PC-3 (cell line): ENCODE results near the gene GALNTL6. TPM values are rescaled to one million over a fixed set of nuclear protein-coding genes. Genes with fewer than 3 reads are reported as not detected.

Experiments
- ATAC-seq: fragments of 200-7000 bp; cut with Tn5 transposase; 2 replicates; pipeline ENCODE4 v1.9.1; 2020; ENCODE audit warnings: mild to moderate bottlenecking, moderate library complexity
- BruUV-seq: library from RNA; stranded (reverse); fragments of 400-500 nt; replicated peaks from 2 replicates; lab custom pipeline; 2021; lab: Mats Ljungman, UMichigan
- CTCF ChIA-PET: fragments of 300-600 bp; sonication (Branson Sonifier 250); formaldehyde crosslinking; loops from one replicate; lab custom pipeline; 2022; ENCODE audit warnings: antibody characterized with exemption; lab: Charles Lee
- POLR2A ChIA-PET: fragments of 300-600 bp; sonication (Branson Sonifier 250); formaldehyde crosslinking; loops from one replicate; lab custom pipeline; 2022; ENCODE audit warnings: antibody characterized with exemption; ENCODE audit not compliant: unreplicated experiment; lab: Charles Lee
- DNase-seq: peaks from one replicate; pipeline ENCODE4 v3.0.0-alpha.2; 2015
- H2AFZ ChIP-seq: fragments of 300-600 bp; sonication (generic); 2 replicates; pipeline ENCODE4 v1.6.0; 2016; ENCODE audit warnings: antibody characterized with exemption, low read length
- H3F3A ChIP-seq: fragments of 300-600 bp; sonication (generic); one replicate; pipeline ENCODE4 v1.6.0; 2017; ENCODE audit warnings: antibody characterized with exemption, low read length, control low read depth, mild to moderate bottlenecking; ENCODE audit not compliant: unreplicated experiment
- H3K27ac ChIP-seq: fragments of 300-600 bp; sonication (generic); 2 replicates; pipeline ENCODE4 v1.5.1; 2016; ENCODE audit warnings: mild to moderate bottlenecking, low read length
- H3K27me3 ChIP-seq: fragments of 300-600 bp; sonication (generic); 2 replicates; pipeline ENCODE4 v1.6.1; 2016; ENCODE audit warnings: low read length, mixed read lengths
- H3K36me3 ChIP-seq: fragments of 300-600 bp; sonication (generic); 2 replicates; pipeline ENCODE4 v1.6.1; 2016; ENCODE audit warnings: low read depth, mixed run types, low read length, mixed read lengths
- H3K4me1 ChIP-seq: fragments of 300-600 bp; sonication (generic); 2 replicates; pipeline ENCODE4 v1.5.1; 2016; ENCODE audit warnings: low read length; ENCODE audit not compliant: insufficient read depth
- H3K4me2 ChIP-seq: fragments of 300-600 bp; sonication (generic); 2 replicates; pipeline ENCODE4 v1.6.0; 2016; ENCODE audit warnings: low read length
- H3K4me3 ChIP-seq: fragments of 300-600 bp; sonication (generic); 2 replicates; pipeline ENCODE4 v1.5.1; 2016; ENCODE audit warnings: mild to moderate bottlenecking, low read length, mixed read lengths
- H3K79me2 ChIP-seq: fragments of 300-600 bp; sonication (generic); 2 replicates; pipeline ENCODE4 v1.6.1; 2017; ENCODE audit warnings: low read length, mixed read lengths
- H3K9ac ChIP-seq: fragments of 300-600 bp; sonication (generic); 2 replicates; pipeline ENCODE4 v1.6.0; 2016; ENCODE audit warnings: mild to moderate bottlenecking, low read length
- H3K9me2 ChIP-seq: fragments of 300-600 bp; sonication (generic); replicated peaks from 2 replicates; pipeline ENCODE4 v1.6.1; 2016; ENCODE audit warnings: mixed run types, low read length, mixed read lengths
- H3K9me3 ChIP-seq: fragments of 300-600 bp; sonication (generic); 2 replicates; pipeline ENCODE4 v1.6.1; 2016; ENCODE audit warnings: low read length, mixed read lengths
- H4K20me1 ChIP-seq: fragments of 300-600 bp; sonication (generic); 2 replicates; pipeline ENCODE4 v1.6.1; 2016; ENCODE audit warnings: low read length, mixed read lengths
- CTCF ChIP-seq: fragments of 300-600 bp; sonication (generic); conservative IDR thresholded peaks from 2 replicates; pipeline ENCODE4 v1.5.1; 2017; ENCODE audit warnings: antibody characterized with exemption, low read depth, mild to moderate bottlenecking, low read length
- EZH2 ChIP-seq: fragments of 300-600 bp; sonication (generic); IDR thresholded peaks from one replicate; pipeline ENCODE4 v1.6.1; 2017; ENCODE audit warnings: antibody characterized with exemption, mild to moderate bottlenecking, low read length; ENCODE audit not compliant: unreplicated experiment
- EZH2phosphoT487 ChIP-seq: fragments of 300-600 bp; sonication (generic); IDR thresholded peaks from 2 replicates; pipeline ENCODE4 v1.6.1; 2018; ENCODE audit warnings: mild to moderate bottlenecking, antibody characterized with exemption, low read length, borderline replicate concordance
- intact Hi-C: fragments of 100-400 bp; cut with micrococcal nuclease; formaldehyde crosslinking; loops from 2 replicates; pipeline ENCODE4 v1.9.0; 2023
- total RNA-seq: library from RNA; depleted of rRNA; stranded (reverse); fragments of >200 nt; gene quantifications from 2 replicates; pipeline ENCODE4 v1.2.3, GENCODE V29; 2014

Gene GALNTL6
- total RNA-seq, 1 experiment from 2014 or later, result not detected

GRCh38 chr4:172573899-172574298 lies 760.7 kb downstream of the GALNTL6 start:
- ChIA-PET POLR2A (no interaction called here), CTCF (no interaction called here)
- Histone ChIP-seq H3K36me3 (no peaks in the 10 kb centered on the region), H3K27me3 (no peaks in the 10 kb centered on the region), H3K4me1 (no peaks in the 10 kb centered on the region), H3K9me3 (no peaks in the 10 kb centered on the region), H3K4me3 (no peak overlapping the region), H3K4me2 (no peak overlapping the region), H4K20me1 (no peaks in the 10 kb centered on the region), H2AFZ (peak overlapping the region; percentile 38; the same call in 1 of the 2 replicates), H3K27ac (no peak overlapping the region), H3K9me2 (no peaks in the 10 kb centered on the region), H3F3A (no peaks in the 10 kb centered on the region), H3K79me2 (no peaks in the 10 kb centered on the region), H3K9ac (no peak overlapping the region)
- BruUV-seq, result no TSS peak
- ATAC-seq, result no peak; the same call in 1 of the 2 replicates
- TF ChIP-seq EZH2 (no peak), CTCF (no peak), EZH2phosphoT487 (no peak)
- intact Hi-C loops, result no loop called here
- no peak for DNase-seq

- CTCF ChIA-PET, result no interaction called here
- H3K36me3 ChIP-seq, result no peaks in the 10 kb centered on the region
- H3K9me3 ChIP-seq, result no peaks in the 10 kb centered on the region
- intact Hi-C loops, result no loop called here
- no peak overlapping the region for H3K4me3 ChIP-seq
- H3F3A ChIP-seq, result no peaks in the 10 kb centered on the region
- no peak overlapping the region for H3K27ac ChIP-seq
- no peak for ATAC-seq
- no peaks in the 10 kb centered on the region for H3K79me2 ChIP-seq
- no peaks in the 10 kb centered on the region for H3K27me3 ChIP-seq
- BruUV-seq, result no TSS peak
- no peaks in the 10 kb centered on the region for H3K4me1 ChIP-seq
- no peak overlapping the region for H3K4me2 ChIP-seq
- no peaks in the 10 kb centered on the region for H3K9me2 ChIP-seq
- POLR2A ChIA-PET, result no interaction called here
- no peak for TF ChIP-seq CTCF
- TF ChIP-seq EZH2phosphoT487, result no peak
- no peak for TF ChIP-seq EZH2
- no peaks in the 10 kb centered on the region for H4K20me1 ChIP-seq
- no peak overlapping the region for H3K9ac ChIP-seq
- DNase-seq, result no peak
- no peak overlapping the region for H2AFZ ChIP-seq
Measured at GRCh38 chr4:172578712-172579111, 765.5 kb downstream of the GALNTL6 start.

- intact Hi-C loops, result no loop called here
Measured at GRCh38 chr4:172584816-172585215, 771.6 kb downstream of the GALNTL6 start.

More at GRCh38 chr4:172584816-172585215, 771.6 kb downstream of the GALNTL6 start:
- Histone ChIP-seq H3K9ac (no peak overlapping the region), H2AFZ (no peak overlapping the region), H3K27ac (no peak overlapping the region), H3K36me3 (no peaks in the 10 kb centered on the region), H3F3A (no peaks in the 10 kb centered on the region), H3K4me1 (no peaks in the 10 kb centered on the region), H3K4me3 (no peak overlapping the region), H3K9me3 (no peaks in the 10 kb centered on the region), H4K20me1 (no peaks in the 10 kb centered on the region), H3K79me2 (no peaks in the 10 kb centered on the region), H3K27me3 (no peaks in the 10 kb centered on the region), H3K4me2 (no peak overlapping the region), H3K9me2 (no peaks in the 10 kb centered on the region)
- ATAC-seq (no peak), DNase-seq (no peak)
- ChIA-PET CTCF (no interaction called here), POLR2A (no interaction called here)
- BruUV-seq, result no TSS peak
- no peak for TF ChIP-seq EZH2
